AG04450 (cell line): ENCODE measurements around the gene GNAI1. TPM values are rescaled to one million over a fixed set of nuclear protein-coding genes. Genes with fewer than 3 reads are reported as not detected.
"Not testable (repeated sequence)": the region's sequence is repeated elsewhere in the genome, so short reads cannot be mapped to it uniquely, and the experiment has no call there.

Experiments used
- CTCF ChIA-PET: fragments of 300-600, 350-600 bp; formaldehyde crosslinking; extraction: SDS; loops from one replicate; lab custom pipeline; 2022; ENCODE audit warnings: antibody characterized with exemption, inconsistent platforms; lab: Charles Lee
- POLR2A ChIA-PET: fragments of 350-600 bp; formaldehyde crosslinking; extraction: SDS; loops from one replicate; lab custom pipeline; 2021; ENCODE audit warnings: antibody characterized with exemption, inconsistent platforms; lab: Yijun Ruan, JAX
- DNase-seq: peaks from one replicate; pipeline ENCODE4 v3.0.0-alpha.2; 2011; ENCODE audit warnings: low read depth, low spot score
- H3K27ac ChIP-seq: one replicate; pipeline ENCODE4 v1.5.1; 2012; ENCODE audit warnings: low read depth, low read length, control low read depth
- H3K27me3 ChIP-seq: one replicate; pipeline ENCODE4 v1.6.0; 2012; ENCODE audit warnings: low read length; ENCODE audit not compliant: control insufficient read depth, insufficient read depth
- H3K4me3 ChIP-seq: 2 replicates; pipeline ENCODE4 v1.5.1; 2011; ENCODE audit warnings: mild to moderate bottlenecking, low read depth, low read length, control low read depth
- H3K9me3 ChIP-seq: 2 replicates; pipeline ENCODE4 v1.5.1; 2012; ENCODE audit warnings: low read length; ENCODE audit not compliant: control insufficient read depth, insufficient read depth
- CTCF ChIP-seq: IDR thresholded peaks from 2 replicates; pipeline ENCODE4 v1.5.1; 2011; ENCODE audit warnings: low read depth, low read length, control low read depth, inconsistent platforms
- polyA plus RNA-seq: library from polyadenylated mRNA; depleted of rRNA; stranded (reverse); fragments of >200 nt; gene quantifications from 2 replicates; pipeline ENCODE4 v1.2.3, GENCODE V29; 2011

The GNAI1 gene
- polyA plus RNA-seq, 1 experiment, result 56.2 TPM

GRCh38 chr7:80153446-80153845 lies 18.8 kb downstream of the GNAI1 start:
- no peak for TF ChIP-seq CTCF
- H3K9me3 ChIP-seq, result no peaks in the 10 kb centered on the region
- H3K27ac ChIP-seq, result no peak overlapping the region
- H3K4me3 ChIP-seq, result no peak overlapping the region
- H3K27me3 ChIP-seq, result no peaks in the 10 kb centered on the region
- ChIA-PET CTCF (interaction anchor here (1.1 kb wide), 1 partner anchor 239 kb away, joined by 4 read pairs; no protein-coding TSS in a partner anchor), POLR2A (no interaction called here)
- DNase-seq, result no peak

- no peaks in the 10 kb centered on the region for H3K9me3 ChIP-seq
- H3K4me3 ChIP-seq, result no peak overlapping the region
- H3K27ac ChIP-seq, result no peak overlapping the region
- ChIA-PET CTCF (no interaction called here), POLR2A (interaction anchor here (0.6 to 0.7 kb wide), 2 partner anchors 64 to 546 kb away, joined by 3 read pairs; no protein-coding TSS in a partner anchor)
- H3K27me3 ChIP-seq, result no peaks in the 10 kb centered on the region
- DNase-seq, result no peak
- no peak for TF ChIP-seq CTCF
Measured at GRCh38 chr7:80154656-80155333, 20.2 kb downstream of the GNAI1 start.

- H3K4me3 ChIP-seq, result no peak overlapping the region
- no peaks in the 10 kb centered on the region for H3K9me3 ChIP-seq
- H3K27me3 ChIP-seq, result no peaks in the 10 kb centered on the region
- DNase-seq, result no peak
- H3K27ac ChIP-seq, result no peak overlapping the region
- ChIA-PET CTCF (no interaction called here), POLR2A (no interaction called here)
- no peak for TF ChIP-seq CTCF
Measured at GRCh38 chr7:80155374-80155773, 20.7 kb downstream of the GNAI1 start.

- H3K9me3 ChIP-seq, POLR2A ChIA-PET, DNase-seq, CTCF ChIA-PET, H3K4me3 ChIP-seq, H3K27me3 ChIP-seq, H3K27ac ChIP-seq: not testable (repeated sequence)
Measured at GRCh38 chr7:80157770-80158169, 23.1 kb downstream of the GNAI1 start.

GRCh38 chr7:80159802-80160201 lies 25.2 kb downstream of the GNAI1 start:
- H3K27me3 ChIP-seq, result no peaks in the 10 kb centered on the region
- POLR2A ChIA-PET, result no interaction called here
- no peak for TF ChIP-seq CTCF
- H3K27ac ChIP-seq, result no peak overlapping the region
- CTCF ChIA-PET, result interaction anchor here (0.6 kb wide), 1 partner anchor 863 kb away, joined by 3 read pairs; no protein-coding TSS in a partner anchor
- DNase-seq, result no peak
- no peaks in the 10 kb centered on the region for H3K9me3 ChIP-seq
- no peak overlapping the region for H3K4me3 ChIP-seq
